ENCODE data around the gene IVD.

The IVD gene

DNA sequence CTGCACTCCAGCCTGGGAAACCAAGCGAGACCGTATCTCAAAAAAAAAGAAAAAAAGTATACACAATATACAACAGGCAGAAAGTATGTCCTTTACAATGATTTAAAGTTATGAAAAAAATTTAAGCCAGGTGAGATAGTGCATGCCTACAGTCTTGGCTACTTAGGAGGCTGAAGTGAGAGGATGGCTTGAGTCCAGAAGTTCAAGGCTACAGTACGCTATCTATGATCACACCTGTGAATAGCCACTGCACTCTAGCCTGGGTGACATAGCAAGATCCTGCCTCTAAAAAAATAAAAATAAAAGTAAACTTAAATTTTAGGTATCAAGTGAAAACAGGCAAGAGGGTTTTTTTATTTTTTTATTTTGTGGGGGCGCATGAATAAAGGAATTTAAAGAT lies 26.2 kb upstream of the IVD start:
- no peak for DNase-seq

DNA sequence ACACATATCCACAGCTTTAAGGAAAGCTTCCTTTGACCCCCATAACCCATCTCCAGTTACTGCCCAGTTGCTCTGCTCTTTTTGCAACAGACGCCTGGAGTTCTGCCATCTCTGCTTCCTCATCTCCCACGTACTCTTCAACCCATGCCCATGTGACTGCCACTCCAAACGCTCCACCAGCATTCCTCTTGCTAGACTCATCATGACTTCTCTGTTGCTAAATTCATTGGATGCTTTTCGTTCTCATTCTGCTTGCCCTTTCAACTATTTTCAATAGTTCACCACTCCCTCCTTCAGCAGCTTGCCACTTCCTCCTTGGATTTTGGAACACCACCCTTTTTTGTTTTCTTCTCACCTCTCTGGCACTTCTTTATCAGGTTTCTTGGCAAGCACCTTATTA lies 25.7 kb upstream of the IVD start:
- DNase-seq = no peak

DNA sequence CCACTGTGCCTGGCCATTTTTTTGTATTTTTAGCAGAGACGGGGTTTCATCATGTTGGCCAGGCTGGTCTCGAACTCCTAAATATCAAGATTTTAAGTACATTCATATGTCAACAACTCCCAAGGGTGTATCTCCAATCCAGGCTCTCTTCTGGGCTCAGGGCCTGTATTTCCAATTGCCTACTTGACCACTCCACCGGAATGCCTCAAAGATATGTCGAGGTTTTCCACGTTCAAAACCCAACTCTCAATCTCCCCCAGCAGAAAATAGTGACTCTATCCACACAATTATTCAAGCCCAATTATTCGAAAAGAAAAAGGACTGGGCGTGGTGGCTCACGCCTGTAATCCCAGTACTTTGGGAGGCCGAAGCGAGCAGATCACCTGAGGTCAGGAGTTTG lies 25.0 kb upstream of the IVD start:
- DNase-seq = no peak

DNA sequence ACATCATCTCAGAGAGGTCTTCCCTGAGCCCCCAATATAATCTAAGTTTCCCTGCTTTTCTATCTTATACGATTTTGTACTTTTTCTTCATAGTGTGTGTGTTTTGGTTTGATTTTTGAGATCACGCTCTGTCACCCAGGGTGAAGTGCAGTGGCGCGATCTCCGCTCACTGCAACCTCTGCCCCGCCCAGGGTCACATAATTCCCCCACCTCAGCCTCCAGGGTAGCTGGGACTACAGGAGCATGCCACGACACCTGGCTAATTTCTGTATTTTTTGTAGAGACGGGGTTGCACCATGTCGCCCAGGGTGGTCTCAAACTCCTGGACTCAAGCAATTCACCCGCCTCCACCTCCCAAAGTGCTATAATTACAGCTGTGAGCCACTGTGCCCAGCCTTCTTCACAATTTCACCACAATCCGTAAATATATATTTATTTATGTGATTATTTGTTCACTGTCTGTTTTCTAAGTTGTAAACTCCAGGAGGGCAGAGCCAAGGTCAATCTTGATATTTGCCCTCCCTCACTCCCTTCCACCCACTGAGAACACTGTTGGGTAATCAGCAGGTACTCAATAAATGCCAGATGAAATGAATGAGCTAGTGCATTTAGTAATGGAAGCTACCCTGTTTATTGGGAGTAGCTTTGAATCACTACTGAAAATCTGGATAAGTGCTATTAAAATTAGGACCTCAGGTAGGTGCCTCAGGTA lies 23.6 kb upstream of the IVD start:
- no peak for DNase-seq

DNA sequence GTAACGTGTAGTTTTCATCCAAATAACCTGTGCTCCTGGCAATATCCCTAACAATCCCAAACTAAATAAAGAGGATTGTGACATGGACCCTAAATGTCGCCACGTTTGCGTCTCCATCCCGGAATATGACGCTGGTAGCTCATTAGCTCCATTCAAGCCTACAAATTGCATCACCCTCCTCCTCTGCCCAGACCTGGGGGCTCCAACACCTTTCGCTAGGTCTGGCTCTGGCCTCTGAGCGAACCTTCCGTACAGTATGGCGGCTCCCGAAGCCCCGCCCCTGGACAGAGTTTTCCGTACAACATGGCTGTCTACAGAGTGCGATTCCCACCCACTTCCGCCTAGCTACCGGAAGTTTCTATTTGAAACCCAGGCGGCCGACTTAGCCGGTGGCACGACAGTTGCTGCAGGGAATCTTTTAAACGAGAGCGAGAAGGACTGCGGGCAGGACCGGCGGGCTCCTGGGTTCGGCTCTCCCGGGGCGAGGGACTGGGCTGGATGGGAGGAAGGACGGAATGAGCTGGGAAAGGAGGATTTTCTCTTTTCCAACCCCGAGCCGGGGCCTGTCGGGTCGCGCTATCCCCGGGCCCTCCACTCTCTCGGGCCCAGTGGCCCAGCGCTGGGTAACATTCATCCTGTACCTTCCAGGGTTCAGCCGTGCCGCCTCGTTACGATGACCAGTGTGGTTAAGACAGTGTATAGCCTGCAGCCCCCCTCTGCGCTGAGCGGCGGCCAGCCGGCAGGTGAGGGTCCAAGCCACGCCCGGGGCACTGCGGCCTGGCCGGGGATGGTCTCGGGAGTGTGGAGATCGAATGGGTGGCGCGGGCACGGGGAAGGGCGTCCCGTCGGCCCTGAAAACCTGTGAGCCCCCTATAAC lies 22.8 kb upstream of the IVD start, which contains the start of gene KNSTRN:
Gene KNSTRN (plus strand): TSS at position 142 of the 877 bp plus-strand sequence. CDS start 115 bp downstream, at position 257.
- DNase-seq = peak; percentile 96

DNA sequence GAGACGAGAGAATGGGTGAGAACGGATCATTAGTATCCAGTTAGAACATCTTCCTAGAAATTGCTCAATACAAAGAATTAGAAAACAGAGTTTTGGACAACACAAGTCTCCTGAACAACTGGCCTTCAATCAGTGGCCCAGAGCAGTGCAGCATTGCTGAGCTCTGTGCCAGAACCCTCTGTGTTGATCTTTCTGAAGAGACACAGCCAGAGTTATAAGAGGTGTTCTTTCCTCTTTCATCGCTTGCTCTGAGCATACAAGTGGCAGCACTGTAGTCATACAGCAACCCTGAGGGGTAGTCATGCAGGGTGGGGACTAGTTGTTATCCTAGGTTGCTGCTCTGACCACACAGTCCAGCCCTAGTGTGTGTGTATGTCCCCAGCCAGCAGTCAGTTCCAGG lies 19.1 kb upstream of the IVD start:
- no peak for DNase-seq

DNA sequence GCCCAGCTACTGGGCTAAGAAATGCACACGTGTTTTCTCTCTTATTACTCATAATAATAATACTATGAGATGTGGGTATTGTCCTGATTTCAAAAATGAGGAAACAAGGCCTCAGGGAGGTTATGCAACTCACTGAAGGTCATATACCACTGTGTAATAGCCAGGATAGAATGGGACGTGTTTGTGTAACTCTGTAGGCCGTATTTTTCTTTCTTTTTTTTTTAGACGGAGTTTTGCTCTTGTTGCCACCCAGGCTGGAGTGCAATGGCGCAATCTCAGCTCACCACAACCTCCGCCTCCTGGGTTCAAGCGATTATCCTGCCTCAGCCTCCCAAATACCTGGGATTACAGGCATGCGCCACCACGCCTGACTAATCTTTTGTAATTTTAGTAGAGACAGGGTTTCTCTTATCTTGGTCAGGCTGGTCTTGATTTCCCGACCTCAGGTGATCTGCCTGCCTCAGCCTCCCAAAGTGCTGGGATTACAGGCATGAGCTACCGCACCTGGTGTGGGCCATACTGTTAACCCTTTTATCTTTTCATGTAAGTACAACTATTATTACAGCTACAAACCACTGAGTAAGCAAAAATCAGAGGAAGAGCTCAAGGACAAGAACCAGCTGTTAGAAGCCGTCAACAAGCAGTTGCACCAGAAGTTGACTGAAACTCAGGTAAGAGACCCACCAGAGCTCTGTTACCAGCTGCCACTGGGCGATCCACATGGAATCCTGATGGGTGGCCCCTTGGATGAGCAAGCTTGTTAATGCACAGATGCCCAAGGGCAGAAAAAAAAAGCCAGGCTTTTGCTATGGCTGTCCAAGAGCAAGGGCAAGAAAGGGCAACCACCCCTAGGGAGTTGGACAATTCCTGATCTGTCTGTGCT lies 16.4 kb upstream of the IVD start:
- no peak for DNase-seq

DNA sequence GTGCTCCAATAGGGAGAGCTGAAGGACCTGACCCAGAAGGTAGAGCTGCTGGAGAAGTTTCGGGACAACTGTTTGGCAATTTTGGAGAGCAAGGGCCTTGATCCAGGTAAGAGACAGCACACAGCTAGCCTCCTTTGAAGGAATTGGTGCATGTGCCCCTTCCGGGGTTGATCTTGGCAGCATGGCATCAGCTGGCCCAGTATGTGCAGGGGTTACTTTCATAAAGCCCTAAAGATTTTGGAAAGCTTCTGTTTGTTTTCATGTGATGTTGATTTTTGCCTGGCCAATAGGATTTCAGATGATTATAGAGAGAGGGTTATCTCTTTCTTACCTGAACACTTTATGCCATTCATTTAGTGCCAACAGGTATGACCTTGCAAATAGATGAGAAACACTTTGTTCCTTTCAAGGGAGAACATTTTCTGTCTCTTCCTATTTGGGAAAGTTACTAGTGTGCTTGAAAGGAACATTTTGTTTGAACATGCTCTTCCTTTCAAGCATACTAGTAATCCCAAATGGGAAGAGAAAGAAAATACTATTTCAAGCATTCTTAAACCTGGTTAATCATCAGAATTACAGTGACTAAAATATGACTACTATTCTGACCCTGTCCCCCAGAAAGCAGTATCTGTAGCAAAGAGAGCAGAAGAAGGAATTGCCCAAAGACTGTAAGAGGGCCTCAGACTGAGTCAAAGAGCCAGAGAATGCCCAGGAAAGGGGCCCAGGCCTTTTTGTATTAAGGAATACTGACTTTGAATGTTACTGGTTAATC lies 15.6 kb upstream of the IVD start:
- DNase-seq = no peak

DNA sequence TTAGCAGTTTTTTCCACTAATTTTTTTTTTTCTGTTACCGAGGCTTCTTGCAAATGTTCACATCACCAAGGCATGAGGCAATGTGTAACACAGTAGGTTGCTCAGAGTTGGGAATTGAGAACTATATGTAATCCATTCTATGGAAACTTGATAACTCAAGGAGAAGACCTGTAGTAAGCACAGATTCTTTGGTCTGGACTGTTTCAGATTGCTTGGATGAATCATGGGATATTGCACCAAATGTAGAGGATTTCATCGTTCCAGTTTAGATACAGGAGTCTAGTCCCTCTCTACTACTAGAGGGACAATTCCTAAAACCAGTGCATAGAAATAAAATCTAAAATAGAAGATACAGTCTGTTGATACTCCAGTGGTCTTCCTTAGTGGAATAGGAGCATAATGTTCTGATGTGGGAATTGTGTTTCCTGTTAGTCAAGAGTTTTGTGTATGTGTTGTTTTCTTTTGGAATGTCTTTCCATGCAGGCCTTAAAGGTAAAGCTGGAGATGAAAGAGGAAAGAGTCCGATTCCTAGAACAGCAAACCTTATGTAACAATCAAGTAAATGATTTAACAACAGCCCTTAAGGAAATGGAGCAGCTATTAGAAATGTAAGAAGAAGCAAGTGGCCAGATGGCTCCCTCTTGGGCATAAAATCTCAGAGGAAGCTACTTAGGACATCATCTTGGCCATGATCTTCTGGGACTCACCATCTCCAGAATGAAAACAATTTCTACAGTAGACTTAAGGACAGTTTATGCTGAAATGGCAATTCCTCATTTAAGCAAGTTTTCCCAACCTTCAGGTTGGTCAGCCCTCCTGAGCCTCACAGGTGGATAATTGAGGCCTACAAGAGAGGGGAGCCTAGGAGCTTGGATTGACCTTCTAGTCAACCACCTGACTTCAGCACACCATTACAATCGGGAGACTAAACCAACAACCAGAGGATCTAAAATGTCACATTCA lies 12.3 kb upstream of the IVD start:
- DNase-seq = no peak

DNA sequence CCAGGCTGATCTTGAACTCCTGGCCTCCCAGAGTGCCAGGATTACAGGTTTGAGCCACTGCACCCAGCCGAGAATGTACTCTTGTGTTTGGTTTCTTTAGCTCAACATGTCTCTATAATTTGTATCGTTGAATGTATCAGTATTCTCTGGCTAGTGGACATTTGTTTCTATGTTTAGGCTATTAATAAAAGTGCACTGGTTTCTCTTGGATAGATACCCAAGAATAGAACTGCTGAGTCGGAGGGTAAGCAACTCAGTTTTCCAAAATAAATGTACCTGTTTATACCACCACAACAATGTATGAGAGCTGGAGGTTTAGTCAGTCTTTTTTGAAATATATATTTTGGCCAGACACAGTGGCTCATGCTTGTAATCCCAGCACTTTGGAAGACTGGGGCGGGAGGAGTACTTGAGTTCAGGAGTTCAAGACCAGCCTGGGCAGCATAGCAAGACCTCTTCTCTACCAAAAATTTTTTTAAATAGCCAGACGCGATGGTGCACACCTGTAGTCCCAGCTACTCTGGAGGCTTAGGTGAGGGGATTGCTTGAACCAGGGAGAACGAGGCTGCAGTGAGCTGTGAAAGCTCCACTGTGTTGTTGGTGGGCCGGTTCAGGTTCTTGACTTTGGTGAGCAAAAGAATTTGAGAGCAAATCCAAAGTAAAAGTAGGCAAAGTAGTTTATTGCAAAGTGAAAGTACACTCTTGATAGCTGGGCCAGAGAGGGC lies 7.7 kb upstream of the IVD start:
- DNase-seq = no peak

DNA sequence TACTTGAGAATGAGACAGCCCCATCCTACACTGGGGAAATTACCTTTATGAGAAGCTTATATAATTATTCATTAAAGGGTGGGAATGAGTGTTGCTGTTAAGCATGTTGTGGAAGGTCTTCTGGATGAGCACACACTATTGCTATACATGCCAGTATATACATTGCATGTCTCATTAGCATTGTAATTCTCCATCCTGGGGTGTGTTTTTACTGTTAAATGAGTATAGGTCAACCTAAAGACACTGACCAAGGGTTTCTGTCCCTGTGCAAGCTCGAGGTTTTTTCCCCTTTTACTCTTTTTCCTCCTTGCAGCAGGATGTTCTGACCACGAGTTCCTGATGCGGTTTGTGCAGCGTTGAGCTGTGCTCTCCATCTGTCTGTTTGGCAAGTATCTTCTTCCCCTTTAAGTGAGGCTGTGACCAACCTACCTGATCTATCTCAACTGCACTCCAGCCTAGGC lies 7.2 kb upstream of the IVD start:
- peak; percentile 70 for DNase-seq

DNA sequence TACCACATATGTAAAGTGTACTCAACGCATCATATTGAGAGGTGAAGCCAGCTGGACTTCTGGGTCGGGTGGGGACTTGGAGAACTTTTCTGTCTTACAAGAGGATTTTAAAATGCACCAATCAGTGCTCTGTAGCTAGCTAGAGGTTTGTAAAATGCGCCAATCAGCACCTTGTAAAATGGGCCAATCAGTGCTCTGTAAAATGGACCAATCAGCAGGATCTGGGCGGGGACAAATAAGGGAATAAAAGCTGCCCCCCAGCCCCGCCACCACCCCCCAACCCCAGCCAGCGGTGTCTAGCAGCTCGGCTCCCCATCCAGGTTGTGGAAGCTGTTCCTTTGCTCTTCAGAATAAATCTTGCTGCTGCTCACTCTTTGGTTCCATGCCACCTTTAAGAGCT lies 6.2 kb upstream of the IVD start:
- DNase-seq = no peak

DNA sequence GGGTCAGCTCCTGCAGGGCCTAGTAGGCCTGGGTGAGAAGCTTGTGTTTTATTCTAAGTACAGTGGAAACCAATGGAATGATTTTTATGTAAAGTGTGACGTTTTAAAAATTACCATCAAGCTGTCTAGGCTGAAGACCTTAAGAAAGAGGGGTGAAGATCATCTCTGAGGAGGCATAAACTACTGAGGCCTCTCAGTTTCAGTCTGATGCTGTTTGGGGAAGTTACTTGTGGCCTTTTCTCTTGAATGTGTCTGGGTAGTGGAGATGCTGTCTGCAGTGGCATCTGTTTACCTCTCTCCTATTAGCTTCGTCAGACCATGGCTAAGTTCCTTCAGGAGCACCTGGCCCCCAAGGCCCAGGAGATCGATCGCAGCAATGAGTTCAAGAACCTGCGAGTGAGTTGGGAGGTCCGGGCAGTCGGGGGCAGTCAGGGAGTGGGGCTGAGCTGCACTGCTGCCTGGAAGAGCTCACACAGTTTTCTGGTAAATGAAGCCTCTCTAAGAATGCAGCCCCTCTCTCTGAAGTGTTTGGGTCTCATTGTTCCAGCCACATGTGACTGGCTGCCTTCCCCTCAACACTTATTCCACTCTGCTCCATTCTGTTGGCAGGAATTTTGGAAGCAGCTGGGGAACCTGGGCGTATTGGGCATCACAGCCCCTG lies 1.9 kb downstream of the IVD start:
- DNase-seq = peak; percentile 28

DNA sequence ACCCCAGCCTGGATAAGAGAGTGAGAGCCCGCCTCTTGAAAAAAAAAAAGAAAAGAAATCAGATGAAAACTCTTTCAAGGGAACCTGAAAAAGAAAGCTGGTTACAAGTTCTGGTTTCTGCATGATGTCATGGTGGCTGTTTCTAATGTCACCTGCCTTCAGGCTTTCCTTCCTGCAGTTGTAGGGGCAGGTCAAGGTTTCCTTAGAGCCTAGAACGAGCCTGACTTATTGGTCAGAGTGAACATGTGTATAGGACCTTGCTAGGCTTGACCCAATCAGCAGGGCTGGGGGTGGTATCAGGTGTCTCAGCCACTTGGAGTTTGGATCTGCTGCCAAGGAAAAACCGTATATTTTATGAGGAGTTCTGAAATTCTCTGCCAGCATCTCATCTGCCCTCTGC lies 3.8 kb downstream of the IVD start:
- no peak for DNase-seq

DNA sequence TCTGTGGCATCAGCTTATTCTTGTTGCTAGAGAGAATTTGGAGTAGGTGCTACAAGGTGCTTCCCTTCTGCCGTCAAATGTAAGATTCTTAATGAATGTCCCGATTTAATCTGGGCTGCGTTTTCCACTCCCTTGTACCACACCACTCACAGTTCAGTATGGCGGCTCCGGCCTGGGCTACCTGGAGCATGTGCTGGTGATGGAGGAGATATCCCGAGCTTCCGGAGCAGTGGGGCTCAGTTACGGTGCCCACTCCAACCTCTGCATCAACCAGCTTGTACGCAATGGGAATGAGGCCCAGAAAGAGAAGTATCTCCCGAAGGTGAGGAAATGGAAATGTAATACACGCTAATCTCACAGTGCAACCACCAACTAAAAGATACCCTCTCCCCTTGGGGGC lies 4.9 kb downstream of the IVD start:
- no peak for DNase-seq

DNA sequence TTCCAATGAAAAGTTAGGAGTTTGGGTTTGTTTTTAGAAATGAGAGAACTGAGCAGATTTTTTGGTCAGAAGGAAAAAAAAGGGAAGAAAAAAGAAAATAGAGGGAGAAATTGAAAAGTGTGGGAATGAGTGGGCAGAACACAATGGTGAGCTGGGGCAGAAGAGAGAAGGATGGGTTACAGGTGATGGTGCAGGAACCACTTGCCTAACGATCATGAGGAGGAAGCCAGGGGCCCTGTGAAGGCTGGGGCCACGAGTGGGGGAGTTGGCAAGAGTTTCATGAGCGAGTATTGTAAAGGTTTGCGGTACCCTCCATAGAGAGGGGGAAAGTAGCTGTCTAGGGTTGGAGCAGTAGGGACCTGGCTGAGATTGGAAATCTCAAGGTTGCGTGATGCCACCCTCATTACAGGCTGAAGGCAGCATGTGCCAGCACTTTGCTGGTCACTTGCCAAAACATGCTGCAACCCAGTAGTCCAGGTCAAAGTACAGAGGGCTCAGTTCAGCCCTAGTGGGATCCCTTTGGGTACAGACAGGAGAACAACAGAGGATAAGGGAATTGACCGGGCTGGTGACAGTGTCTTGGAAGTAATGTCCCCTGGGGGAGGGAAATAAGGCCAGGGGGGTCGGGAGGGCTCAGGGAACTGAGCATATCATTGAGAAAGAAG lies 6.6 kb downstream of the IVD start:
- no peak for DNase-seq

DNA sequence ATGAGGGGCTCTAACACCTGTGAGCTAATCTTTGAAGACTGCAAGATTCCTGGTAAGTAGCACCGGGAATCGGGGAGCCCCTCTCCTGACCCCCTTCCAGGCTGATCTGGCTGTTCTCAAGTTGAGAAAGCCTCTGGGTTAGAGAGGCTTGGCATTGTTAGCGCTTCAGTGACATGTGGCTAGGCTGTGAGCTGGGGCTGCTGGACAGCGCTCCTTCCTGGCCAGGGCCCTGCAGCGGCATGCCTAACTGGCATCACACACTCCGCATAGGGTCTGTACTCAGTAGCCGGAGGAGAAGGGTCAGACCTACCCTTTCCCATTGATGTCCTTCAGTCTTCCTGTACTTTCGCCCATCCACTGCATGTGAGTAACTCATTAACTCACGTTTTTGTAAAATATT lies 7.4 kb downstream of the IVD start:
- no peak for DNase-seq

DNA sequence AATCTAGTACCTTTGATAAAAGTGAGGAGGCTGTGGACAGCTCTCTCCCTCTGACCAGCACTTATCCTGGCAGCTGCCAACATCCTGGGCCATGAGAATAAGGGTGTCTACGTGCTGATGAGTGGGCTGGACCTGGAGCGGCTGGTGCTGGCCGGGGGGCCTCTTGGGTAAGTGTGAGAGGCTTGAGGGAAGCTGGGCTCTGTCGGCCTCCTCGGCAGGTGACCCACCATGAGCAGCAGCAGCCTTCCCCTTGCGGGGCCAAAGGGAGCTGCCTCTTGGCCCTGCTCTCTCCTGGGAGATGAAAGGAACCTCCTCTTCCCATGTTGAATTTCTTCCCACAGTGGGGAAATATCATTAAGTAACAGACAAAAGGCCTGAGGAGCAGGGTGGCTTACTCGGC lies 9.2 kb downstream of the IVD start:
- DNase-seq = no peak

DNA sequence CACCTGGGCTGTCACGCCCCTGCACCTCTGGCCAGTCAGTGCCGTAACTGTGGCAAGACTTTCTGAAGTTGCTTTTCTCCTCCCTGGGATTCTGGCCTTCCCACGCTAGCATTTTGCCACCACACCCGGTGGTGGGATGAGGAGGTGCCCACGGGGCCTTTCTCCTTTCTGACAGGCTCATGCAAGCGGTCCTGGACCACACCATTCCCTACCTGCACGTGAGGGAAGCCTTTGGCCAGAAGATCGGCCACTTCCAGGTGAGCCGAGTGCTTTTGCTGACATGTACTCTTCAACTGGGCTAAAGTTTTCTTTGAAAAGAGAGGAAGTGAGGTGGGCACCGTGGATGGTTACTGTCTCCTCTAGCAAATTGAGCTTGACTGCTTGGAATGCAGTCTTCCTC lies 9.6 kb downstream of the IVD start:
- no peak for DNase-seq

Measured in activated CD4-positive, alpha-beta T cell treated with anti-CD3 and anti-CD28 coated beads, Interleukin-10, Interleukin-2, amounts not matched to agents 100 ng/mL and 50 ng/mL, durations not matched to agents 16 hours and 8 hours (primary cell).